ENCODE data around the gene OTX1. TPM values are rescaled to one million over a fixed set of nuclear protein-coding genes. Genes with fewer than 3 reads are reported as not detected.

OTX1 gene
- total and polyA plus RNA-seq, 2 experiments from 2014 or later, result not detected

GRCh38 chr2:63049211-63049969 is 1.2 kb upstream of the OTX1 start:
- Histone ChIP-seq H3K4me2 (ENCODE audit: unreplicated experiment) (peak overlapping the region; percentile 78), H3K27ac (no peak overlapping the region), H4K20me1 (ENCODE audit: insufficient read depth) (0 out of 2 replicates have a peak, but pooled peaks cover 3% of the 10 kb centered on the region), H3K27me3 (replicated peaks; ENCODE audit: insufficient read depth) (peaks cover 38% of the 10 kb centered on the region), H3K4me1 (ENCODE audit: insufficient read depth) (peaks cover 9% of the 10 kb centered on the region; the same call in 1 of the 2 replicates), H3K9me2 (ENCODE audit: insufficient read depth) (no peaks in the 10 kb centered on the region), H2AFZ (peak overlapping the region; percentile 29; the same call in 1 of the 2 replicates), H3K36me3 (ENCODE audit: low read depth) (peaks cover 19% of the 10 kb centered on the region), H3K79me2 (ENCODE audit: insufficient read depth) (no peaks in the 10 kb centered on the region), H3K9me3 (ENCODE audit: low read depth) (no peaks in the 10 kb centered on the region), H3F3A (ENCODE audit: insufficient read depth) (0 out of 2 replicates have a peak, but pooled peaks cover 5% of the 10 kb centered on the region), H3K9ac (no peak overlapping the region), H3K4me3 (peak overlapping the region; percentile 77)
- in situ Hi-C loops (cut with MboI), result no loop called here
- TF ChIP-seq EZH2phosphoT487 (IDR thresholded peaks at IDR 0.05; ENCODE audit: insufficient read depth, low read depth), result peak; percentile 8; the same call in 1 of the 2 replicates
- TF ChIP-seq EZH2 (IDR thresholded peaks at IDR 0.05; ENCODE audit: insufficient read depth, poor library complexity, severe bottlenecking), result no peak
- WGBS, 2 experiments (ENCODE audit: low coverage in 1 of 2, low lambda C conversion rate in 2 of 2, missing lambda C conversion rate in 2 of 2), result 8% methylated on average over 38 to 39 of the region's 39 CpGs
- DNase-seq, result peak; percentile 32

GRCh38 chr2:63049970-63050333 is 678 bp upstream of the OTX1 start:
- Histone ChIP-seq H3K27ac (no peak overlapping the region), H3K4me3 (peak overlapping the region; percentile 77), H3K79me2 (ENCODE audit: insufficient read depth) (no peaks in the 10 kb centered on the region), H3K9me3 (ENCODE audit: low read depth) (no peaks in the 10 kb centered on the region), H3K9me2 (ENCODE audit: insufficient read depth) (no peaks in the 10 kb centered on the region), H3K4me1 (ENCODE audit: insufficient read depth) (peaks cover 9% of the 10 kb centered on the region; the same call in 1 of the 2 replicates), H2AFZ (peak overlapping the region; percentile 29; the same call in 1 of the 2 replicates), H3K36me3 (ENCODE audit: low read depth) (peaks cover 19% of the 10 kb centered on the region), H3K27me3 (replicated peaks; ENCODE audit: insufficient read depth) (peaks cover 43% of the 10 kb centered on the region), H3F3A (ENCODE audit: insufficient read depth) (0 out of 2 replicates have a peak, but pooled peaks cover 5% of the 10 kb centered on the region), H3K9ac (no peak overlapping the region), H3K4me2 (ENCODE audit: unreplicated experiment) (peak overlapping the region; percentile 78), H4K20me1 (ENCODE audit: insufficient read depth) (0 out of 2 replicates have a peak, but pooled peaks cover 3% of the 10 kb centered on the region)
- 1 to 2% methylated on average over 30 to 31 of the region's 31 CpGs for WGBS, 2 experiments (ENCODE audit: low coverage in 1 of 2, low lambda C conversion rate in 2 of 2, missing lambda C conversion rate in 2 of 2)
- TF ChIP-seq EZH2phosphoT487 (IDR thresholded peaks at IDR 0.05; ENCODE audit: insufficient read depth, low read depth), result no peak
- TF ChIP-seq EZH2 (IDR thresholded peaks at IDR 0.05; ENCODE audit: insufficient read depth, poor library complexity, severe bottlenecking), result no peak
- DNase-seq, result peak; percentile 59
- in situ Hi-C loops (cut with MboI), result no loop called here

- H3K4me3 ChIP-seq, result peak overlapping the region; percentile 77
- no peak for DNase-seq
- in situ Hi-C loops (cut with MboI), result no loop called here
- H2AFZ ChIP-seq, result peak overlapping the region; percentile 90
- no peaks in the 10 kb centered on the region for H3K9me3 ChIP-seq (ENCODE audit: low read depth)
- H3K9me2 ChIP-seq (ENCODE audit: insufficient read depth), result no peaks in the 10 kb centered on the region
- peak overlapping the region; percentile 98 for H3K4me2 ChIP-seq (ENCODE audit: unreplicated experiment)
- H3K4me1 ChIP-seq (ENCODE audit: insufficient read depth), result peaks cover 14% of the 10 kb centered on the region
- 24 to 28% methylated on average over 26 to 42 of the region's 42 CpGs for WGBS, 2 experiments (ENCODE audit: low coverage in 1 of 2, low lambda C conversion rate in 2 of 2, missing lambda C conversion rate in 2 of 2)
- H3K27me3 ChIP-seq (replicated peaks; ENCODE audit: insufficient read depth), result peaks cover 56% of the 10 kb centered on the region
- H3K27ac ChIP-seq, result no peak overlapping the region
- H3K36me3 ChIP-seq (ENCODE audit: low read depth), result peaks cover 7% of the 10 kb centered on the region; the same call in 1 of the 2 replicates
- no peaks in the 10 kb centered on the region for H3K79me2 ChIP-seq (ENCODE audit: insufficient read depth)
- H3F3A ChIP-seq (ENCODE audit: insufficient read depth), result no peaks in the 10 kb centered on the region
- TF ChIP-seq EZH2 (IDR thresholded peaks at IDR 0.05; ENCODE audit: insufficient read depth, poor library complexity, severe bottlenecking) (no peak), EZH2phosphoT487 (IDR thresholded peaks at IDR 0.05; ENCODE audit: insufficient read depth, low read depth) (no peak)
- H3K9ac ChIP-seq, result 0 out of 2 replicates have a peak overlapping the region, but pooled peaks have one; percentile 24
- 0 out of 2 replicates have a peak, but pooled peaks cover 3% of the 10 kb centered on the region for H4K20me1 ChIP-seq (ENCODE audit: insufficient read depth)
Measured at GRCh38 chr2:63051042-63051794, 588 bp downstream of the OTX1 start.

GRCh38 chr2:63051795-63052333 is 1.2 kb downstream of the OTX1 start:
- 0 out of 2 replicates have a peak, but pooled peaks cover 3% of the 10 kb centered on the region for H3K36me3 ChIP-seq (ENCODE audit: low read depth)
- no peaks in the 10 kb centered on the region for H3K79me2 ChIP-seq (ENCODE audit: insufficient read depth)
- in situ Hi-C loops (cut with MboI), result no loop called here
- peaks cover 63% of the 10 kb centered on the region for H3K27me3 ChIP-seq (replicated peaks; ENCODE audit: insufficient read depth)
- no peak for DNase-seq
- H3K27ac ChIP-seq, result no peak overlapping the region
- WGBS, 2 experiments (ENCODE audit: low coverage in 1 of 2, low lambda C conversion rate in 2 of 2, missing lambda C conversion rate in 2 of 2), result 92 to 94% methylated on average over 28 to 42 of the region's 42 CpGs
- H2AFZ ChIP-seq, result no peak overlapping the region
- TF ChIP-seq EZH2 (IDR thresholded peaks at IDR 0.05; ENCODE audit: insufficient read depth, poor library complexity, severe bottlenecking), result no peak
- TF ChIP-seq EZH2phosphoT487 (IDR thresholded peaks at IDR 0.05; ENCODE audit: insufficient read depth, low read depth), result no peak
- no peak overlapping the region for H3K4me2 ChIP-seq (ENCODE audit: unreplicated experiment)
- peaks cover 14% of the 10 kb centered on the region for H3K4me1 ChIP-seq (ENCODE audit: insufficient read depth)
- 0 out of 2 replicates have a peak, but pooled peaks cover 3% of the 10 kb centered on the region for H4K20me1 ChIP-seq (ENCODE audit: insufficient read depth)
- H3K4me3 ChIP-seq, result no peak overlapping the region
- H3K9me2 ChIP-seq (ENCODE audit: insufficient read depth), result no peaks in the 10 kb centered on the region
- H3K9ac ChIP-seq, result no peak overlapping the region
- no peaks in the 10 kb centered on the region for H3F3A ChIP-seq (ENCODE audit: insufficient read depth)
- no peaks in the 10 kb centered on the region for H3K9me3 ChIP-seq (ENCODE audit: low read depth)

Measured in GM23248 (cell line).